CD4-positive, alpha-beta T cell treated with Interleukin-4 for 1 hour (primary cell): ENCODE measurements around the gene AQP2.

Experiments used
- DNase-seq, 2 donors: peaks; one replicate each; pipeline ENCODE4 v3.0.0-alpha.2; 2020 to 2022

The AQP2 gene

GRCh38 chr12:49957570-49957967 is 7.0 kb downstream of the AQP2 start:
- DNase-seq = no peak

GRCh38 chr12:49959685-49960473 is 9.3 kb downstream of the AQP2 start:
- no peak for DNase-seq

- DNase-seq = no peak
These were observed 10.1 kb downstream of the AQP2 start for GRCh38 chr12:49960474-49961110.

GRCh38 chr12:49961111-49961922 is 10.8 kb downstream of the AQP2 start, which contains the start of gene AQP5:
Gene AQP5 (plus strand): TSS chr12:49961872. CDS start chr12:49962018, 146 bp downstream.
- no peak for DNase-seq

- DNase-seq = no peak
These were observed 11.6 kb downstream of the AQP2 start for GRCh38 chr12:49961993-49962764.

- DNase-seq = no peak
These were observed 12.6 kb downstream of the AQP2 start for GRCh38 chr12:49962861-49963765.

GRCh38 chr12:49963976-49964815 is 13.7 kb downstream of the AQP2 start:
- DNase-seq = no peak

GRCh38 chr12:49964849-49965624 is 14.5 kb downstream of the AQP2 start:
- no peak for DNase-seq

- no peak for DNase-seq
These were observed 15.3 kb downstream of the AQP2 start for GRCh38 chr12:49965836-49966235.

GRCh38 chr12:49966511-49967041 is 16.0 kb downstream of the AQP2 start:
- no peak for DNase-seq

GRCh38 chr12:49967042-49967776 is 16.7 kb downstream of the AQP2 start:
- peak; percentile 87 to 89 for DNase-seq

- DNase-seq = no peak
These were observed 17.3 kb downstream of the AQP2 start for GRCh38 chr12:49967777-49968250.

- no peak for DNase-seq
These were observed 17.9 kb downstream of the AQP2 start for GRCh38 chr12:49968471-49968870.

GRCh38 chr12:49969027-49969426 is 18.5 kb downstream of the AQP2 start:
- DNase-seq = no peak

GRCh38 chr12:49969651-49970429 is 19.3 kb downstream of the AQP2 start:
- DNase-seq = no peak

- no peak for DNase-seq
These were observed 20.1 kb downstream of the AQP2 start for GRCh38 chr12:49970658-49971057.

GRCh38 chr12:49971141-49971540 is 20.6 kb downstream of the AQP2 start:
- DNase-seq = no peak

GRCh38 chr12:49972129-49972528 is 21.6 kb downstream of the AQP2 start:
- no peak for DNase-seq
